Stimulated activated CD4-positive, alpha-beta T cell treated with anti-CD3 and anti-CD28 coated beads, Interleukin-4, amount 100 ng/mL, for 1 hour (primary cell): ENCODE measurements around the gene SSTR3.
"Not testable (repeated sequence)": the region's sequence is repeated elsewhere in the genome, so short reads cannot be mapped to it uniquely, and the experiment has no call there.

ENCODE experiments used
- DNase-seq: peaks from one replicate; pipeline ENCODE4 v3.0.0-alpha.2; 2020

The SSTR3 gene

GRCh38 chr22:37241351-37242142 is 29.3 kb upstream of the SSTR3 start:
- DNase-seq, result peak; percentile 49

GRCh38 chr22:37240941-37241320 is 28.7 kb upstream of the SSTR3 start:
- DNase-seq, result peak; percentile 31

GRCh38 chr22:37240240-37240940 is 28.1 kb upstream of the SSTR3 start:
- DNase-seq, result no peak

GRCh38 chr22:37239336-37240239 is 27.3 kb upstream of the SSTR3 start:
- DNase-seq, result no peak

GRCh38 chr22:37237371-37238268 is 25.3 kb upstream of the SSTR3 start:
- DNase-seq, result no peak

- DNase-seq, result no peak
These were observed 23.8 kb upstream of the SSTR3 start for GRCh38 chr22:37235897-37236607.

GRCh38 chr22:37234736-37235711 is 22.7 kb upstream of the SSTR3 start:
- no peak for DNase-seq

GRCh38 chr22:37233751-37234631 is 21.7 kb upstream of the SSTR3 start:
- peak; percentile 18 for DNase-seq

- not testable (repeated sequence) for DNase-seq
These were observed 21.1 kb upstream of the SSTR3 start for GRCh38 chr22:37233371-37233750.

GRCh38 chr22:37232140-37232998 is 20.1 kb upstream of the SSTR3 start:
- no peak for DNase-seq

GRCh38 chr22:37231406-37232139 is 19.3 kb upstream of the SSTR3 start:
- DNase-seq, result peak; percentile 64

GRCh38 chr22:37230673-37231405 is 18.6 kb upstream of the SSTR3 start:
- peak; percentile 75 for DNase-seq

- peak; percentile 88 for DNase-seq
These were observed 17.8 kb upstream of the SSTR3 start for GRCh38 chr22:37229805-37230672.

GRCh38 chr22:37229012-37229804 is 16.9 kb upstream of the SSTR3 start:
- DNase-seq, result no peak
